Measurements from ENCODE around the gene CCDC68.
"Not testable (repeated sequence)": the region's sequence is repeated elsewhere in the genome, so short reads cannot be mapped to it uniquely, and the experiment has no call there.

CCDC68 gene

GRCh38 chr18:54875063-54875462, 84.2 kb downstream of the CCDC68 start:
- DNase-seq (ENCODE audit: low read depth in 2 of 2) = no peak

- DNase-seq (ENCODE audit: low read depth in 2 of 2) = no peak
These were observed 85.4 kb downstream of the CCDC68 start for GRCh38 chr18:54873884-54874255.

- DNase-seq (ENCODE audit: low read depth in 2 of 2) = no peak
These were observed 86.6 kb downstream of the CCDC68 start for GRCh38 chr18:54872681-54873080.

DNA sequence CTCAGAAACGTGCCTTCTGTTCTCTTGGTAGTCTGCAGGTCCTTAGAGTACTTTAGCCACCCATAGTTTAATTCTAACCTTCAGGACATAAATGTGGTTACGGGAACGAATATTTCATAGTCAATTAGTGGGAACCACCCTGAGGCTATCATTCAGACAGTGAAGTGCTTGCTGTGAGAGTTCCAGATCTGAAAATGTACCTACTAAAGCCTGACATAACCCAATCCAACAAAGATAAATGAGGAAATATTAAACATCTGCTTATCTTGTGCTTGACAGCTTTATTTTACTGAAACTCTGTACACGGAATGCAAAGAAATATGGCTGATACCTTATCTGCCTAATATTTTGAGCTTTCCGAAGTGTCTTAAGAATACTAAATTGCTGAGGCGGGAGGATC, 88.0 kb downstream of the CCDC68 start:
- DNase-seq (ENCODE audit: low read depth in 2 of 2) = no peak

DNA sequence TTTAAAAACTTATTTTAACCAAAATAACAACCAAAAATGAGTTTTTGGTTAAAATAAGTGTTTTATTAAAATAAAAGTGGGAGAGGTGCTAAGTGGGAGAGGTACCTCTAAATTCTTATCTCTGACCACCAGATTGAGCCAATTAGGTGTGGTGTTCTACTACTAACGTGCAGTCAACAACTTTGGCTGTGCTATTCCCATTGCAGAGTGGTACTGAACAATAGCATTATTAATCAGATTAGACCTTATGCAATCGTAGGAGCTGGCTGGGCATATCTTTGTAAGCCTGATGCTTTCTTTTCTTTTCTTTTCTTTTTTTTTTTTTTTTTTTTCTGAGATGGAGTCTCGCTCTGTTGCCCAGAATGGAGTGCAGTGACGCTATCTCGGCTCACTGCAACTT, 92.1 kb downstream of the CCDC68 start:
- DNase-seq (ENCODE audit: low read depth in 2 of 2) = no peak

DNA sequence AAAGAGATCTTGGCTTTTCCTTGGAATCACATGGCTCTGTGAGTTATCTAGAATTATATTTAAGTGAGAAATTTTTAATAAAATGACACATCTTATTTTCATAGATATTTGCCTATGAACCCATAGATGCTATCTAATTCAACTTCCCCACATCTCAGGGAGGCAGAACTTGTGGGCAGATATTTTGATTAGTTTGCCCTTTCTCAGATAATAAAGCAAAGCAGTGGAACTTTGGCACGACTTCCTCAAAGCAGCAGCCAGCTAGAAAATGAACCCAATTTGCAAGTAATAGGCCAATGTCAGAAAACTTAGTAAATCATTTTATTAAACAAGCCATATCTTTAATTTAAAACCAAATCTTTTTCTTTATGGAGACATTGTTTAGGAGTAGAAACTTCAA, 98.3 kb downstream of the CCDC68 start:
- no peak for DNase-seq (ENCODE audit: low read depth in 2 of 2)

DNA sequence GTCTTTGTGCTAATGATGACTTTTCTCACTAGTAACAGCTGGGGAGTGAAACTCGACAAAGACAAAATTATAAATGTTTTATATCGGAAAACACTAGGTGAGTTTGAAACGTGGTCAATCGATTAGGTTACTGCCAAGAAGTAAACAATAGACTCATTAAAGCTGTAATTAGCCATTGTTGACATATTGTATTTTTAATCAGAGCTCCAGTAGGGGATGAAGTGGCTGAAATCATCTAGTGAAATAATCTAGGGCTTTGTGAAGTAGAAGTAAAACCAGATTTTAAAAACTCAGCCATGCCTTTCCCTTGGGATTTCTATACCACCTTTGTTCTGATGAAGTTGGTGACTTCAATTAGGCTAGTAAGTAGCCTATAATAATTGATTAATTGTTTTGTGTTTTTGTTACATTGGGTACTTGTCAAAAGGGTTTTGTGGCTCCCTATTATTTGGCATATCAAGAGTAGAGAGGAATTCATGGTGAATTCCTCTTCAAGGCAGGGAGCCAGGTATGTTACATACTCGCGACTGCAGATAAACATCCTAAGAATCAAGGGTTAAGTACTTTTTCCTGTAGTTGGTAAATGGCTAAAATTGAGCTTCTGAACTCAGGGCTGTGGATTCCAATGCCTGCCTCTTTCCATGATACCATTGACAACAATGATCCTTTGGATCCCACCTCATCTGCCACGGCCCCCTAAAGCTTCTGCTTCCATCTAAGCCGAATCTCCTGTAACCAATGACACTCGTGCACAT, 99.4 kb downstream of the CCDC68 start:
- no peak for DNase-seq (ENCODE audit: low read depth in 2 of 2)

GRCh38 chr18:54857499-54857898, 101.8 kb downstream of the CCDC68 start:
- no peak for DNase-seq (ENCODE audit: low read depth in 2 of 2)

DNA sequence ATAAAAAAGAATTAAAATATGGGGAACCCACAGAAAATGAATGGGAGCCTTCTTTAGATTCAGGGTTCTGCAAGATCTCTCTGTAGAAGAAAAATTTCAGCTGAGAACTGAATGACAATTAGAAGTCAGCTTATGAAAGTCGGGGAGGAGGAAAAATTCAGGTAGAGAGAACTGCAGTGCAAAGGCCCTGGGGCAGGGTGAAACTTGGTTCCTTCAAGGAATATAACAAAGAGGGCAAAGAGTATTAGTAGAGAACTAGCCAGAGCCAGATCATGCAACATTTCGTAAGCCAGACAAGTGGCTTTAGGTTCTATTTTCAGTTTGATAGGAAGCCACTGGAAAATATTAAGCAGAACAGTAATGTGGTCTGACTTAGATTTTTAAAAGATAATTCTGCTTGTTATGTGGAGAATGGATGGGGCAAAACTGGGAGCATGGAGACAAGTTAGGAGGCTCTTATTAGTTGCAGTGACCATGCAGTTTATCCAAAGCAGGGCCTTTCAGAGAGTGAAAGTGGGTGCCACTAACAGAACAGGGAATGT, 103.1 kb downstream of the CCDC68 start:
- DNase-seq (ENCODE audit: low read depth in 2 of 2) = no peak

- not testable (repeated sequence) for DNase-seq (ENCODE audit: low read depth in 2 of 2)
These were observed 104.2 kb downstream of the CCDC68 start for GRCh38 chr18:54855050-54855449.

GRCh38 chr18:54852780-54853675, 106.2 kb downstream of the CCDC68 start:
- no peak for DNase-seq (ENCODE audit: low read depth in 2 of 2)
